Activated naive CD4-positive, alpha-beta T cell treated with anti-CD3 and anti-CD28 coated beads, Interleukin-2, amount 50 U/mL, for 16 hours (primary cell): ENCODE measurements around the gene ZIC3.

ENCODE experiments used
- DNase-seq: peaks from one replicate; pipeline ENCODE4 v3.0.0-alpha.2; 2020

The ZIC3 gene

GRCh38 chrX:137574102-137574783, 8.3 kb downstream of the ZIC3 start:
- no peak for DNase-seq

- DNase-seq, result no peak
Measured at GRCh38 chrX:137574784-137575293, 8.9 kb downstream of the ZIC3 start.

- no peak for DNase-seq
Measured at GRCh38 chrX:137575596-137576255, 9.8 kb downstream of the ZIC3 start.

GRCh38 chrX:137587151-137587550, 21.2 kb downstream of the ZIC3 start:
- no peak for DNase-seq

GRCh38 chrX:137600769-137601168, 34.8 kb downstream of the ZIC3 start:
- no peak for DNase-seq
